HepG2 (cell line): ENCODE results near the gene TRPM5. TPM values are rescaled to one million over a fixed set of nuclear protein-coding genes. Genes with fewer than 3 reads are reported as not detected.
A peak's percentile ranks its signal among the peaks of the same experiment; 100 is the strongest.

Experiments used
- ATAC-seq: fragments of 200-7000 bp; cut with Tn5 transposase; 3 replicates; pipeline ENCODE4 v1.9.1; 2020; ENCODE audit warnings: mild to moderate bottlenecking, moderate library complexity
- BruUV-seq: library from RNA; stranded (reverse); fragments of 400-500 nt; replicated peaks from 2 replicates; lab custom pipeline; 2021; lab: Mats Ljungman, UMichigan
- CTCF ChIA-PET: fragments of 300-600 bp; formaldehyde crosslinking; extraction: SDS; loops from one replicate; lab custom pipeline; 2021; ENCODE audit warnings: low total read pairs, inconsistent platforms, low intra/inter-chr PET ratio; lab: Yijun Ruan, JAX
- POLR2A ChIA-PET: fragments of 350-600 bp; sonication (Branson Sonifier 250); formaldehyde crosslinking; loops from one replicate; lab custom pipeline; 2020; ENCODE audit warnings: antibody characterized with exemption, inconsistent platforms; lab: Yijun Ruan, JAX
- DNase-seq: peaks from one replicate; pipeline ENCODE4 v3.0.0-alpha.2; 2015; ENCODE audit warnings: low spot score
- FAIRE-seq: peaks from 3 replicates; lab custom pipeline; 2011; peaks lifted over from hg19 to GRCh38; lab: Jason Lieb, UNC
- H2AFZ ChIP-seq: one replicate; pipeline ENCODE4 v1.6.1; 2011; ENCODE audit warnings: low read length, inconsistent platforms
- H3K27ac ChIP-seq: fragments of 300-600 bp; 3 replicates; pipeline ENCODE4 v1.8.0; 2011; ENCODE audit warnings: mixed run types, mild to moderate bottlenecking, mixed read lengths, low read length, inconsistent platforms; ENCODE audit not compliant: insufficient read depth; ENCODE audit errors: extremely low read length
- H3K27me3 ChIP-seq, 2 experiments: fragments of 200-600 bp in 1 of 2; 2 replicates in 1 of 2; 3 replicates in 1 of 2; pipeline versions ENCODE4 v1.6.0 to v1.8.0; 2011; ENCODE audit warnings: low read length in 2 of 2, mild to moderate bottlenecking in 2 of 2, moderate library complexity in 2 of 2, inconsistent platforms in 1 of 2; ENCODE audit not compliant: insufficient read depth in 2 of 2, control insufficient read depth in 1 of 2
- H3K36me3 ChIP-seq, 2 experiments: fragments of 200-600 bp in 1 of 2; replicated peaks in 1 of 2; 2 replicates in 1 of 2; 3 replicates in 1 of 2; pipeline versions ENCODE4 v1.5.1 to v1.8.0; 2011; ENCODE audit warnings: low read length in 2 of 2, inconsistent platforms in 1 of 2; ENCODE audit not compliant: insufficient read depth in 2 of 2, control insufficient read depth in 1 of 2
- H3K4me1 ChIP-seq: 2 replicates; pipeline ENCODE4 v1.5.1; 2012; ENCODE audit warnings: low read length, inconsistent platforms; ENCODE audit not compliant: insufficient read depth
- H3K4me2 ChIP-seq: 2 replicates; pipeline ENCODE4 v1.6.0; 2011; ENCODE audit warnings: low read depth, low read length, inconsistent platforms
- H3K4me3 ChIP-seq, 3 experiments: fragments of 200-600 bp in 1 of 3; sonication (generic), shearing (Covaris generic) in 1 of 3; replicated peaks in 1 of 3; 2 replicates each; pipeline ENCODE4 v1.5.1; 2011 to 2016; ENCODE audit warnings: low read length in 3 of 3, inconsistent platforms in 2 of 3, low read depth in 2 of 3, mild to moderate bottlenecking in 2 of 3, control low read depth in 1 of 3, mixed read lengths in 1 of 3; ENCODE audit not compliant: insufficient read depth in 1 of 3
- H3K79me2 ChIP-seq: one replicate; pipeline ENCODE4 v1.6.1; 2011; ENCODE audit warnings: low read length, inconsistent platforms; ENCODE audit not compliant: insufficient read depth
- H3K9ac ChIP-seq: 2 replicates; pipeline ENCODE4 v1.6.0; 2011; ENCODE audit warnings: mild to moderate bottlenecking, low read depth, low read length, inconsistent platforms; ENCODE audit not compliant: insufficient read depth
- H3K9me3 ChIP-seq: 2 replicates; pipeline ENCODE4 v1.5.1; 2012; ENCODE audit warnings: mild to moderate bottlenecking, low read length
- H4K20me1 ChIP-seq: 2 replicates; pipeline ENCODE4 v1.6.0; 2011; ENCODE audit warnings: inconsistent platforms, mild to moderate bottlenecking, low read length, moderate library complexity; ENCODE audit not compliant: insufficient read depth
- AGO1 ChIP-seq: fragments of 200-400 bp; formaldehyde crosslinking; IDR thresholded peaks from 2 replicates; pipeline ENCODE4 v1.6.1; 2017; ENCODE audit warnings: mild to moderate bottlenecking, low read depth, low read length, moderate library complexity; ENCODE audit not compliant: poor library complexity, severe bottlenecking
- AGO2 ChIP-seq: fragments of 200-400 bp; formaldehyde crosslinking; optimal IDR thresholded peaks from 2 replicates; pipeline ENCODE3; 2017; ENCODE audit warnings: mild to moderate bottlenecking, low read depth, low read length, moderate library complexity
- CENPBD1 ChIP-seq: sonication (generic); formaldehyde crosslinking; IDR thresholded peaks from 2 replicates; pipeline ENCODE4 v1.8.0; 2022; ENCODE audit warnings: missing genetic modification reagents, low read depth, mild to moderate bottlenecking, borderline replicate concordance
- NCOA5 ChIP-seq: sonication (generic); formaldehyde crosslinking; IDR thresholded peaks from 2 replicates; pipeline ENCODE4 v1.4.0; 2020; ENCODE audit warnings: missing genetic modification reagents
- POLR2G ChIP-seq: fragments of 200-400 bp; formaldehyde crosslinking; IDR thresholded peaks from 2 replicates; pipeline ENCODE4 v1.6.1; 2018; ENCODE audit warnings: mild to moderate bottlenecking, low read depth, low read length, moderate library complexity
- RBFOX2 ChIP-seq: fragments of 200-400 bp; formaldehyde crosslinking; IDR thresholded peaks from 2 replicates; pipeline ENCODE4 v1.6.1; 2017; ENCODE audit warnings: low read depth, mild to moderate bottlenecking, low read length
- ZC3H13 ChIP-seq: sonication (generic); formaldehyde crosslinking; IDR thresholded peaks from 2 replicates; pipeline ENCODE4 v1.8.1; 2023; ENCODE audit warnings: mild to moderate bottlenecking, missing genetic modification reagents, moderate library complexity
- WGBS: methylation state at CpG from one replicate; pipeline ENCODE4 v1.1.6; 2017; ENCODE audit warnings: low lambda C conversion rate; 5-methylcytosine and 5-hydroxymethylcytosine counted together
- in situ Hi-C: cut with HindIII; loops from 2 replicates; pipeline ENCODE4 v1.10.0; 2017; ENCODE audit warnings: low pct_unique_long_range_greater_than_20kb; ENCODE audit not compliant: extremely low pct_ligation_motif_present
- intact Hi-C: fragments of 100-400 bp; cut with micrococcal nuclease; formaldehyde crosslinking; loops from one replicate; pipeline ENCODE4 v1.10.0; 2022; ENCODE audit not compliant: unreplicated experiment
- polyA plus RNA-seq, 8 experiments: library from polyadenylated mRNA; depleted of rRNA in 3 of 8; stranded (reverse) in 7 of 8; unstranded in 1 of 8; fragments of >200 nt; fragmentation: Illumina TruSeq in 4 of 8; extraction: Trizol in 4 of 8; gene quantifications; 2 replicates each; pipeline versions ENCODE4 v1.2.1 to v1.2.3, GENCODE V29; 2011 to 2016; ENCODE audit warnings: low read depth in 4 of 8, missing spikeins in 1 of 8, mixed read lengths in 1 of 8; ENCODE audit not compliant: insufficient read depth in 1 of 8
- total RNA-seq, 5 experiments: library from RNA; depleted of rRNA; stranded (reverse); fragments of >200 nt; fragmentation: Illumina TruSeq; extraction: Trizol; gene quantifications; 2 replicates each; pipeline ENCODE4 v1.2.3, GENCODE V29; 2016; ENCODE audit warnings: low read depth in 1 of 5

Gene TRPM5
- total and polyA plus RNA-seq, 2 of the 13 experiments (the other 11 are each of a cell fraction or from before 2014, with no cell fraction given): 0.12 TPM; not detected in 1

GRCh38 chr11:2404735-2405196, 39.5 kb downstream of the TRPM5 start:
- H3K4me2 ChIP-seq: no peak overlapping the region
- no peak for FAIRE-seq
- CTCF ChIA-PET: no interaction called here
- intact Hi-C loops: loop anchor here (5.0 kb wide), 1 partner anchor 192 kb away; no protein-coding TSS in a partner anchor
- no peak overlapping the region for H3K9ac ChIP-seq
- POLR2A ChIA-PET: no interaction called here
- H3K27me3 ChIP-seq: no peaks in the 10 kb centered on the region; a peak in 1 of 5 replicates
- H3K36me3 ChIP-seq: peaks cover 6 to 7% of the 10 kb centered on the region in 2 experiments; a peak in 2 of 5 replicates
- DNase-seq: no peak
- no peak overlapping the region for H3K27ac ChIP-seq
- 92% methylated on average over 2 of the region's 12 CpGs for WGBS
- H3K79me2 ChIP-seq: peaks cover 14% of the 10 kb centered on the region
- ATAC-seq: no peak
- H4K20me1 ChIP-seq: no peaks in the 10 kb centered on the region
- no peaks in the 10 kb centered on the region for H3K9me3 ChIP-seq
- H3K4me3 ChIP-seq: no peak overlapping the region
- peak; percentile 70 for TF ChIP-seq AGO1
- peak; percentile 65 for TF ChIP-seq AGO2
- no peak for TF ChIP-seq CENPBD1 (CRISPR knock-in tag)
- no peak for TF ChIP-seq NCOA5 (CRISPR knock-in tag)
- 0 out of 2 replicates have a peak, but pooled peaks have one; percentile 18 for TF ChIP-seq ZC3H13 (CRISPR knock-in tag)
- TF ChIP-seq RBFOX2: peak; percentile 53; the same call in 1 of the 2 replicates
- TF ChIP-seq POLR2G: 0 out of 2 replicates have a peak, but pooled peaks have one; percentile 35
- H3K4me1 ChIP-seq: peaks cover 36% of the 10 kb centered on the region
- in situ Hi-C loops: no loop called here
- BruUV-seq: no TSS peak
- H2AFZ ChIP-seq: no peak overlapping the region
